ENCODE measurements around the gene YEATS2. TPM values are rescaled to one million over a fixed set of nuclear protein-coding genes. Genes with fewer than 3 reads are reported as not detected.

YEATS2 gene
- total RNA-seq, 1 donor from 2014 or later: 23.8 TPM

GRCh38 chr3:183818041-183818620 lies 120.5 kb downstream of the YEATS2 start:
- H3K4me3 ChIP-seq: no peak overlapping the region
- no peaks in the 10 kb centered on the region for H3K9me3 ChIP-seq
- H3K27ac ChIP-seq: no peak overlapping the region
- no peaks in the 10 kb centered on the region for H3K36me3 ChIP-seq
- no peak for DNase-seq (ENCODE audit: extremely low spot score in 2 of 2)
- no peaks in the 10 kb centered on the region for H3K27me3 ChIP-seq
- H3K4me1 ChIP-seq: no peaks in the 10 kb centered on the region
- TF ChIP-seq POLR2AphosphoS5 (IDR thresholded peaks at IDR 0.05; ENCODE audit: insufficient read depth in 1 of 2, low read depth in 1 of 2): no peak
- TF ChIP-seq CTCF (IDR thresholded peaks at IDR 0.05): no peak
- no peak for TF ChIP-seq POLR2A (IDR thresholded peaks at IDR 0.05)
- intact Hi-C loops (cut with DNase I): no loop called here

- no peak for DNase-seq (ENCODE audit: extremely low spot score in 2 of 2)
- TF ChIP-seq POLR2AphosphoS5 (IDR thresholded peaks at IDR 0.05; ENCODE audit: insufficient read depth in 1 of 2, low read depth in 1 of 2) (no peak), POLR2A (IDR thresholded peaks at IDR 0.05) (no peak), CTCF (IDR thresholded peaks at IDR 0.05) (no peak)
- no peaks in the 10 kb centered on the region for H3K9me3 ChIP-seq
- peaks cover 2% of the 10 kb centered on the region for H3K4me1 ChIP-seq
- H3K36me3 ChIP-seq: no peaks in the 10 kb centered on the region
- H3K4me3 ChIP-seq: no peak overlapping the region
- no peak overlapping the region for H3K27ac ChIP-seq
- no peaks in the 10 kb centered on the region for H3K27me3 ChIP-seq
- intact Hi-C loops (cut with DNase I): no loop called here
Measured at GRCh38 chr3:183818706-183819624, 121.4 kb downstream of the YEATS2 start.

- Histone ChIP-seq H3K27ac (no peak overlapping the region), H3K27me3 (no peaks in the 10 kb centered on the region), H3K36me3 (no peaks in the 10 kb centered on the region), H3K9me3 (no peaks in the 10 kb centered on the region), H3K4me1 (peaks cover 10% of the 10 kb centered on the region), H3K4me3 (no peak overlapping the region)
- TF ChIP-seq POLR2A (IDR thresholded peaks at IDR 0.05): no peak
- no peak for TF ChIP-seq POLR2AphosphoS5 (IDR thresholded peaks at IDR 0.05; ENCODE audit: insufficient read depth in 1 of 2, low read depth in 1 of 2)
- TF ChIP-seq CTCF (IDR thresholded peaks at IDR 0.05): no peak
- intact Hi-C loops (cut with DNase I): no loop called here
- DNase-seq (ENCODE audit: extremely low spot score in 2 of 2): no peak
Measured at GRCh38 chr3:183819831-183820230, 122.2 kb downstream of the YEATS2 start.

GRCh38 chr3:183822631-183823030 lies 125.0 kb downstream of the YEATS2 start:
- H3K27me3 ChIP-seq: no peaks in the 10 kb centered on the region
- no peak overlapping the region for H3K27ac ChIP-seq
- no peaks in the 10 kb centered on the region for H3K36me3 ChIP-seq
- intact Hi-C loops (cut with DNase I): no loop called here
- DNase-seq (ENCODE audit: extremely low spot score in 2 of 2): no peak
- H3K9me3 ChIP-seq: no peaks in the 10 kb centered on the region
- TF ChIP-seq POLR2AphosphoS5 (IDR thresholded peaks at IDR 0.05; ENCODE audit: insufficient read depth in 1 of 2, low read depth in 1 of 2) (no peak), CTCF (IDR thresholded peaks at IDR 0.05) (no peak), POLR2A (IDR thresholded peaks at IDR 0.05) (no peak)
- H3K4me3 ChIP-seq: no peak overlapping the region
- H3K4me1 ChIP-seq: peaks cover 22% of the 10 kb centered on the region

- peaks cover 22% of the 10 kb centered on the region for H3K4me1 ChIP-seq
- H3K27me3 ChIP-seq: no peaks in the 10 kb centered on the region
- H3K36me3 ChIP-seq: no peaks in the 10 kb centered on the region
- no peaks in the 10 kb centered on the region for H3K9me3 ChIP-seq
- H3K4me3 ChIP-seq: no peak overlapping the region
- no peak for DNase-seq (ENCODE audit: extremely low spot score in 2 of 2)
- H3K27ac ChIP-seq: no peak overlapping the region
- no peak for TF ChIP-seq POLR2A (IDR thresholded peaks at IDR 0.05)
- no peak for TF ChIP-seq POLR2AphosphoS5 (IDR thresholded peaks at IDR 0.05; ENCODE audit: insufficient read depth in 1 of 2, low read depth in 1 of 2)
- TF ChIP-seq CTCF (IDR thresholded peaks at IDR 0.05): no peak
- intact Hi-C loops (cut with DNase I): no loop called here
Measured at GRCh38 chr3:183823963-183824362, 126.4 kb downstream of the YEATS2 start.
